DMS 273 treated with DMSO at 0.1 percent for 48 hours (cell line): ENCODE measurements around the gene GRIK1.

Experiments
- DNase-seq: peaks from one replicate; lab custom pipeline; 2025; lab: John Stamatoyannopoulos, UW

The GRIK1 gene

DNA sequence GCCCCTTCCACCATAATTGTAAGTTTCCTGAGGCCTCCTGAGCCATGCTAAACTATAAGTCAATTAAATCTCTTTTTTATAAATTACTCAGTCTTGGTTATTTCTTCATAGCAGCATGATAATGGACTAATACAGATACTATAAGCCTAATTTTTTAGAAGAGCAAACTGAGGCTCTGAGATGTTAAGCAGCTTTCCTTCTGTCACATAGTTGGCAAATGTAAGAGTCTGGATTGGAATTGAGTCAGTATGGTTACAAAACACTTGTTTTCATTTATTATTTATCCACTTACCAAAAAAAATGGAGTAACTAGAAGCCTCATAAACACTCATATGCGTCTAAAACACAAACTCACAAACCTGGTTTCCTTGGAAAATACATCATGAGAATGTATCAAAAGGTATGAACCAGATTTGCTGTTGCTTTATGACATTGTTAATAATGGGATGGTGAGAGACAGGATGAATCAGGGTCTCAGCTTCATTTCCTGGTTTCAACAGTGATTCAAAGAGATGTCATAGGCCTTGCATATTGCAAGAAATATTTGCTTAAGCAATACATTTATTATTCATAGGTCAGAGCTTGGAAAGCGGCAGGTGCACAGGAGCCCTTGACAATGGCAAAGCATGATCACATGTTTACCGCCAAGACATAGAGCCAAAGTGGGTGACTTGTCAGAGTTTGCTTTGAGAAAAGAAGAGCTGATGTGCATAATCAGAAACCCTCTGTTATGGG is 221.5 kb downstream of the GRIK1 start:
- DNase-seq, result no peak

DNA sequence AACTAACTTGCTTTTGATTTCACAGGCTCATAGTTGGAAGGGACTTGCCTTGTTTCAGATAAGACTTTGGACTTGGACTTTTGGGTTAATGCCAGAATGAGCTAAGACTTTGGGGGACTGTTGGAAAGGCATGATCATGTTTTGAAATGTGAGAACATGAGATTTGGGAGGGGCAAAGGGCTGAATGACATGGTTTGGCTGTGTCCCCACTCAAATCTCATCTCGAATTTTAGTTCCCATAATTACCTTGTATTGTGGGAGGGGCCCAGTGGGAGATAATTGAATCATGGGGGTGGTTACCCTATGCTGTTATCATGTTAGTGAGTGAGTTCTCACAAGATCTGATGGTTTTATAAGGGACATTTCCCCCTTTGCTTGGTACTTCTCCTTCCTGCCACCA is 222.1 kb downstream of the GRIK1 start:
- DNase-seq, result no peak

DNA sequence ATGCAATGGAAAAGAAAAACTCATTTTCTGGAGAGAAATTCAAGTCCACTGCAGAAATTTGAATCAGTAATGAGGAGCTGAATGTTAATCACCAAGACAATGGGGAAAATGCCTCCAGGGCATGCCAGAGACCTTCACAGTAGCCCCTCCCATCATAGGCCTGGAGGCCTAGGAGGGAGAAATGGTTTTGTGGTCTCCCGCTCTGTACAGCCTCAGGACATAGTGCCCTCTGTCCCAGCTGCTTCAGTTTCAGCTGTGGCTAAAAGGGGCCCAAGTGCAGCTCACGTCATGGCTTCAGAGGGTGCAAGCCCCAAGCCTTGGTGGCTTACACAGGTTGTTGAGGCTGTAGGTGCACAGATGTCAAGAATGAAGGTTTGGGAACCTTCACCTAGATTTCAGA is 223.0 kb downstream of the GRIK1 start:
- no peak for DNase-seq

DNA sequence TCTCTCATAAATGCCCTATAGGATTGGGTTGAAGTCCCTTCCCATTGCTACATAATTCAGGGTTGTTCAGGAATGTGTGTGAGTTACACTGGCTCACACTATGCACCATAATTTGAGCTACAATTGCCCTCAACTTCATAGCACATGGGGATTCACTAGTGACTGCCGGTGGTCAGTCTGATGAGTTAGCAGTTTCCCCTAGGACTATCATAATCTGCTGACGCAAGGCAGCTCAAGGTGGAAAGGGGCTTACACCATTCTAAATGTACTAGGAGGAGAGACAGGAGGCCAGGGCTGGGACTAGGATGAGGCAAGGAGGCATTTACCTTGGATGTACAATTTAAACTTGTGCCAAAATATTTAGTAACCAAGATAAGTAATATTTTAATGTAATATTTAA is 224.7 kb downstream of the GRIK1 start:
- DNase-seq, result no peak

DNA sequence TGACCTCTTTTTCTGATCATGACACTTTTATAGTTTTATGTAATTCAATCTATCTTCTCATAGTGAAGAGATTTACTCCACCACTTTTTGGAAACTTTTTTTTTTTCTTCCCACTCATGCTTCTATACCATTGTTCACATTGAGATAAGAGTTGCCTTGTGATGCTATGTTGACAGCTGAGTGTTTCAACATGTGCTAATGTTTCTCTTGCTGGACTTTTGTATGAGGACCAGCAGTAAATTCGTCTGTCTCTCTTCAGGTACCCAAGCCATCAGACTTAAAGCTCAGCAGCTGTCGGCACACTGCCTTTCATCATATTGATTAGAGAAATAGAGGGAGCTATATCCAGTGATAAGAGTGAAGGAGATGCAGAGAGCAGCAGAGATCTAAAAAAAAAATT is 227.0 kb downstream of the GRIK1 start:
- DNase-seq, result no peak

DNA sequence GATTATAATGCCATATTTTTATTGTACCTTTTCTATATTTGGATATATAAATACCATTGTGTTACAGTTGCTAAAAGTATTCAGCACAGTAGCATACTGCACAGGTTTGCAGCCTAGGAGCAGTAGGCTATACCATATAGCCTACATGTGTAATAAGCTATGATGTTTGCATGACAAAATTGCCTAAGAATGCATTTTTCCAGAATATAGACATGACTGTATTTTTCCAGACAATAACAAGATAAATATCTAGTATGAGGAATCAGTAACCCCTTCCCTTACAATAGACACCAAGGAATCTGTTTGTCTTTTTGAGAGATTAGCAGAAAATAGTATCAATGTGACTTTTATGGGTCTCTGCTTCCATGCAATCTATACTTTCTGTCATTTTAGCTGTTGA is 228.6 kb downstream of the GRIK1 start:
- DNase-seq, result no peak

DNA sequence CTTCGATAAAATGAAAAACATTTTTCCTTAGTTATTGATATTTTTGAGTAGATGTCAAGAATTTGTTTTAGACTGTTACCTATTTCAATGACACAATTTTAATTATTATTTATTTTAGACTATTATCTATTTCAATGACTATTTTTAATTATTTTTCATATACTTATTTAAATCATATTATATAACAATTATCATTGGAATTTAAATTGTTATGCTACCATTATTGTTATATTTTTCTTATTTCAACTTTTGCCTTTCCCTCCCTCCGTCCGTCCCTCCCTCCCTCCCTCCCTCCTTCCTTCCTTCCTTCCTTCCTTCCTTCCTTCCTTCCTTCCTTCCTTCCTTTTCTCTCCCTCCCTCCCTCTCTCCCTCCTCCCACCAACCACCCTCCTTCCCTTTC is 229.3 kb downstream of the GRIK1 start:
- no peak for DNase-seq

DNA sequence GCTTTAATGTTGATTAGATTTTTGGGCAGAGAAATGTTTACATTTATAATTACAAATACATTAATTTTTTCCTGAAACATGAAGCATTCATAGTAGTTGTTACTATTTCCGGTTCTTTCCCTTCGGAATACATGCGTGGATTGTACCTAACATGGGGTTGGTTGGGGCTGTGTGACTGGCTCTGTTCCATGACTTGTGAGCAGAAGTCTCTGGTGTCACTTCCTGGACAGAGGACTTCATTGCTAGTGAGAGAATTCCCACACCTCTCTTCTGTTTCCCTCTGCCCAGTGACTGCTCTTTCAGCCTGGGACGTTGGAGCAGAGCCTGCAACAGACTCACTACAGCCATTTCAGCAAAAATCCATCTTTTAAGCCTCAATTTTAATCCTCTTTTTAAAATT is 231.4 kb downstream of the GRIK1 start:
- DNase-seq, result no peak

DNA sequence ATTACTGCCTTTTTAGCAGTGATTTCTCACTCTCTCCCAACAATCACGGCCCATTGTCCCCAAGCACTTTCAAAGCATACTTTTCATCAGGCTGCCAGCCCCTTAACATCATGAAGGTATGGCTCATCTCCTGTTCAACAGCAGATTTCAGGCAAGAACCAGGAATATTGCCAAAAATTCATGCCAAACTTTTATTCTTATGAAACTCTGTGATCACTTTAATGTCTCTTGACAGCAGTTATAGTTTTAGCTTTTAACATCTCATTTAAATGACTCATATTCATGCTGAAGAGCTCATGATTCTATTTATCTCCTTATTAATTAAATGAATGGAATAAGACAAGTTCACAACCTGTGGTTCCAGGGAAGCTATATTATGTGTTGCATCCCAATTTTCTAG is 235.1 kb downstream of the GRIK1 start:
- no peak for DNase-seq

DNA sequence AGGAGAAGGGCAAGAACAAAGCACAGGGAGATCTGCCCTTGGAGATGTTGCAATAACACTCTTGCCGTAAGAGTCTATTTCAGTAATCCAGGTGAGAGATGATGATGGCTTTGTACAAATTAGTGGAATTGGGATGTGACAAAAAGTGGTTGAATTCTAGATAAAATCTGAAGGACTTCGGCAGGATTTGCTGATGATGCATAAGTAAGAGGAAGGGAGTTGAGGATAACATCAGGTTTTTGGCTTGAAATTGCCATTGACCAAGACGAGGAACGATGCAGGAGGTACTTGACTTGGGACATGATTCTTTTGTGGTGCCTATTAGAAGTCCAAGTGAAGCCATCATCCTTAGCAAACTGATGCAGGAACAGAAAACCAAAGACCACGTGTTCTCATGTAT is 238.1 kb downstream of the GRIK1 start:
- no peak for DNase-seq

DNA sequence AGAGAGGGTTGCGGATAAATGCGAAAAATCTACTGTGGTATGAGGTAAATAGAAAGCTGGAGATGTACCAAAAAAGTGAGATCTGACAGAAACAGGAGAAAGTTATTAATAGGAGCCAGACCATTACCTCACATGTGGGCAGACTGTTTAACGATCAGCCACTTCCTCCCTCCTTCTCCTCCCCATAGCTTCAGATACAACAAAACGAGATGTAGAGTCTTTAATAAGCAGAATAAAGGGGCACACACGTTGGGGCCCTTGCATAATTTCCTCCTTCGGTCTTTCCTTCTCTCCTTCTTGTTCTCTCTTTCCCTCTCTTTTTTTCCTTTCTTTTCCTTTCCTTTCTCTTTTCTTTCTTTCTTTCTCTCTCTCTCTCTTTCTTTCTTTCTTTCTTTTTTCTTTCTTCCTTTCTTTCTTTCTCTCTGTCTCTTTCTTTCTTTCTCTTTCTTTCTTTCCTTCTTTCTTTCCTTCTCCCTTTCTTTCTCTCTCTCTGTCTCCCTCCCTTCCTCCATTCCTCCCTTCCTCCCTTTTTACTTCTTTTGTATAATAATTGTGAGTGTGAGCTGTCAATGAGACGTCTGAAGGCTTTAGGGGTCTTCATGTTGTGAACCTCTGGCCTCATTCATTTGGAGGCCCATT is 242.1 kb downstream of the GRIK1 start:
- DNase-seq, result no peak

DNA sequence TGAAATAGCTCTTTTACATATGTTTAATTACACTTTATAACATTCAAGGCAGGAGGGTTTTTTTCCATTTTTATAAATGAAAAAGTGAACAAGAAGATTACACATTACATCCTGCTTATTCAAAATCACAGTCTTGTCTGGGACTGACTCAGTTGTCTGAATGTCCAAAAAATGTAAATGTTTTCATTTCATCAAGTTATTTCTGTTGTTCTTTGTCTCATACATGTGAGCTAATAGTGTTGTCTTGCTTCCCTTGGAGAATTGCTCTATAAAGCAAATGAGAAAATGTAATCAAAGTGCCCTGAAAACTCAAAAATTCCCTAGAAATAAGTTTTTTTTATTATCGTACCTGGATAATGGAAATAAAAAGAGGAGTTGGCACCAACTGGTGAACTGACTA is 242.9 kb downstream of the GRIK1 start:
- no peak for DNase-seq

DNA sequence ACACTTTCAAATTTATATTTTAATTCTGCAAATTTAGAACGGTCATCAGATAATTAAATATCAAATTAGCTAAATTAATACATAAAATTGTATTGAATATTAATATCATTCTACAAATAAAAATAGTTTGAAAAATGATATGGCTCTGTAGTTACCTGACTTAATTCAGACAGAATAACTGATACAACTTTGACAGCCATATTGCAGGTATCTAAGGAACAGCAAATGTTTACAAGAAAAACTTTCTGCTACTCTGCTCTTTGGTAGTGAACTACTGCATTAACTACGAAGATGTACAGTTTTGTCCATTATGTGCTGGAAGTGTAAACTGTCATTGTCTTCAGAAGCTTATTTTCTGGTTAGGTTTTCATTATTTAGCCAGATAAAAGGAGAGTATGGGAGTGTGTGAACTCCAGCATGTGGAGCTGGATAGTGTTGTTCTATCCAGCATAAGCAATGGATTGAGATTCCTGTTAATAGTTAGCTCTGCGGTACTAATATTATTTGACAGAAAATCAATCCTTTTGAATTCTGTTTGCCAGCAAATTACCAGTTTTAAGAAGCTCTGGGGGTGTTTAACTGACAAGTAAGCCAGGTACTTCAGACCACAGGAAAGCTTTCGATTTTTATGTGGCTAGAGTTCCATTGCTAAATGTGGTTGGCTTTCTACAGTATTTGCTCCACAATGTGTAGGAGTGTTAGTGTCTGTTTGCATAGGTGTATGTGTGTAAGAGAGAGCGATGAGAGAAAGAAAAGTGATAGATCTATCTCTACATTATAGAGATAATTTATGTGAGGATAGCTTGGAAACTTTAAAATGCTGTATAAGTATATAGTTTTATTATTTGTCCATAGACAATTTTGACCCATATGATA is 247.9 kb downstream of the GRIK1 start:
- DNase-seq, result no peak

DNA sequence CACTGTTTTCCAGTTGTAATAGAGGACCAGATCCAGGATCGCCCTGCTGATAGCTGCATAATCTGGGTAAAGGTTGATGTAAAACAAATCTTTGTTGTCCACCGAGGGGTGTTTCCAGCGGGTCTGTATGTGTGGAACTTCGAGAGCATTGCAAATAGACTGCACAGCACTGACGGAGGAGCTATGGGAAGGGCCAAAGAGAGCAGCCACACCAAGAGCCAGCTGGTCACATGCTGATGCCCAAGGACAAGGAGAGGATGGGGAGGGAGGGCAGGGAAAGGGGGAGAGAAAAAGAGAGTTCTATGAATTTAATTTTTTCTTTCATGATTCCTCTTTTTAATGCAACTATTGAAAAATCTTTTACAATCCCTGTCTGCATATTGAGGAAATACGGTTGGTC is 250.0 kb downstream of the GRIK1 start:
- DNase-seq, result no peak

DNA sequence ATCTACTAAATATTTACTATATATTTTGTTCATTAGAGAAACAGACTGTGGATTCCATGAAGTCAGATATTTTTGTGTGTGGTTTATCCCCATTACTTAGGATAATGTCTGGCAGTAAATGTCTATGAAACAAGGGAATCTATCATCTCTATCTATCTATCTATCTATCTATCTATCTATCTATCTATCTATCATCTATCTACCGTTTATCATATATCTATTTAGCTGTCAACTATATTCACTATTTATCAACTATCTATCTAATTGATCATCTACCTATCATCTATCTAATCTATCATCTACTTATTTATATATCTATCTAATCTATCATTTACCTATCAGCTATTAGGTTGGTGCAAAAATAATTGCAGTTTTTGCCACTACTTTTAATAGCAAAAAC is 255.7 kb downstream of the GRIK1 start:
- DNase-seq, result no peak

DNA sequence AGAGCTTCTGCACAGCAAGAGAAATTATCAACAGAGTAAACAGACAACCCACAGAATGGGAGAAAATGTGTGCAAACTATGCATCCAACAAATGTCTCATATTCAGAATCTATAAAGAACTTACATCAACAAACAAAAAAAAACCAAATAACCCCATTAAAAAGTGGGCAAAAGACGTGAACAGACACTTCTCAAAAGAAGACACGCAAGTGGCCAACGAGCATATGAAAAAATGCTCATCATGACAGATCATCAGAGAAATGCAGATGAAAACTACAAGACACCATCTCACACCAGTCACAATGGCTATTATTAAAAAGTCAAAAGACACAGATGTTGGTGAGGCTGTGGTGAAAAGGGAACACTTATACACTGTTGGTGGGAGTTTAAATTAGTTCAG is 257.0 kb downstream of the GRIK1 start:
- no peak for DNase-seq

DNA sequence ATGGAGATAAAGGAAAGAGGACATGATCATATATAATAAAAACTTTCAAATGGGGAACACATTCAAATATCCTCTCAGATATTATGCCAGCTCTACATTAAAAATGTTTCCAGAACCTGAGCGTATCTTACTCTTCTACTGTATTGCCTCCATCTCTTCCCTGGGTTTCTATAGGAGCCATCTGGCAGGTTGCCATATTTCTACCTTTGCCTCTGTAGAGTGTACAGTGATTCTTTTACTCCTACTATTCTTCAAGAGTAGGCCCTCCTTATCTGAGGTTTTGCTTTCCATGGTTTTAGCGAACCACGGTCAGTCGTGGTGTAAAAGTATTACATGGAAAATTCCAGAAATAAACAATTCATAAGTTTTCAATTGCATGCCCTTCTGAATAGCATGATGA is 259.5 kb downstream of the GRIK1 start:
- no peak for DNase-seq

DNA sequence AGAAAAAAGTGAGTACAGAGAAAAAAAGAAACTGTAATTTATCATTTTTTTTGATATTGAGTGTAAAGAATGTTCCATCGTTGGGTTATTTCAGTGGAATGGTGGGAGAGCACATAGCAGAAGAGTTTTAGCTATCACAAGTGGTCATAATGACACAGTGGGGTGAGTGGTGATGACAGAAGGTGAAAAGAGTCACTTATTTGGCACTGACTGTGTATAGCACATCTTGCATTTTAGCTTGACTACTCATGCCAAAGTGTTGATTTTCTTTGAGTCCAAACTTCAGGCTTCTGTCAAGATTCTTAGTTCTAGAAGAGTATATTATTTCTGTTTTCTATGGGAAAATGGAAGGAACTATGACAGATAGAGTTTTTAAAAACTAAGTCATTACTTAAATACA is 261.2 kb downstream of the GRIK1 start:
- no peak for DNase-seq

DNA sequence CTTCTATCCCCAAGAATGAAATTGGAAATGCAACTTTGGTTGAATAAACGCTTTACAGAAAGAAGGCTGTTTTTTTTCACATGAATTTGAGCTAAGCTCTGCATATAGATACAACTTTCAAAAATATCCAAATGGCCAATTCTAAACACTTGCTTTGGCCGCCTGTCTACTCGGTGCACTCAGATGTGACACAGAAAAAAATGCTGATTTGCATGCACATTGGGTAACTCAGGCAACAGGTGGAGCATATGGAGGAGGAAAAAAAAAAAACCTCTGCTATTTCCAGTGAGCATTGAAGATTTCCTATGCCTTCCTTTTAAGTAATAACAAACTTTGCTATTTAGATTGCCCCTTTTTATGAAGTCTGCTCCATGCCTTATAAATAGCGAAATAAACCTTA is 262.5 kb downstream of the GRIK1 start:
- DNase-seq, result no peak

DNA sequence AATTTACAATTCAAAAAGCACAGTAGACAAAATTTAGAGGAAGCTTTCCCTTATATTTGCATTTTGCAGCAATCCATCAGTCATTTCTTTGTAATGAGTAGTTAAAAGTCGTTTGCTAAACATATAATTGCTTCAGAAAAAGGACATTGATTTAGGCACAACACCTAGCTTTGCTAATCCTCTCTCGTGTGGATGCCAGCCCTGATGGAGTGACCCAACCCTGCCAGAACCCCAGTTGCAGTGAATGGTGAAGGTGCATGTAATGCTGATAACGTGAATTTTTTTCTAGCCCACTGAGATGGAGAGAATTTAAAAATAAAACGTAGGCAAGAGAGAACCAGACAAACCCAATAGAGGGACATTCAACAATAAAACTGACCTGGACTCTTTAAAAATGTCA is 263.4 kb downstream of the GRIK1 start:
- DNase-seq, result no peak

DNA sequence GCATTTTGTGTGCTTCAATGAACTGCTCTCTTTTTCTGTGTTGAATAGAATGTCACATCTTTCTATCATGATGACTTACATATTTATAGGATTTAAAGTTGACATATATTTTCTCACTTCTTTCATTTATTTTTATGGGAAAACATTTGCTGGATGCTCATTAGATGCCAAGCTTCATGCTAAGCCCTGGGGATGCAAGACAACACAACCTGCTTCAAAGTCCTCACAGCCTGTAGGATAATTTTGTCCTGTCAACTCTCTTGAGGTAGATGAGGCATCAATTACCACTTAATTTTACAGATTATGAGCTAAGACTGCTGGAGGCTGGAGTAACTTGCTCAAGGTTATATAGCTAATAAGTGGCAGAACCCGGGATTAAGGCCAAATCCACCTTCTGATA is 264.3 kb downstream of the GRIK1 start:
- no peak for DNase-seq

DNA sequence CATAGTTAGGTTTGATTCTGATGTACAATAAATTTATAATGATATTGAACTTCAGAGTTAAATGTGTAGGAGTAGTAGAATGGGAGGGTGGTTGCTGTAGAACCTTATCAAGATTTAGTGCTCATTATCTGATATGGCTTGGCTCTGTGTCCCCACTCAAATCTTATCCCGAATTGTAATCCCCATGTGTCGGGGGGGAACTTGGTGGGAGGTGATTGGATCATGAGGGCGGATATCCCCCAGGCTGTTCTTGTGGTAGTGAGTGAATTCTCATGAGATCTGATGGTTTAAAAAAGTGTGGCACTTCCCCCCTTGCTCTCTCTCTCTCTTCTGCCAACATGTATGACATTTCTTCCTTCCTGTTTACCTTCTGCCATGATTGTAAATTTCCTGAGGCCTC is 265.5 kb downstream of the GRIK1 start:
- no peak for DNase-seq

DNA sequence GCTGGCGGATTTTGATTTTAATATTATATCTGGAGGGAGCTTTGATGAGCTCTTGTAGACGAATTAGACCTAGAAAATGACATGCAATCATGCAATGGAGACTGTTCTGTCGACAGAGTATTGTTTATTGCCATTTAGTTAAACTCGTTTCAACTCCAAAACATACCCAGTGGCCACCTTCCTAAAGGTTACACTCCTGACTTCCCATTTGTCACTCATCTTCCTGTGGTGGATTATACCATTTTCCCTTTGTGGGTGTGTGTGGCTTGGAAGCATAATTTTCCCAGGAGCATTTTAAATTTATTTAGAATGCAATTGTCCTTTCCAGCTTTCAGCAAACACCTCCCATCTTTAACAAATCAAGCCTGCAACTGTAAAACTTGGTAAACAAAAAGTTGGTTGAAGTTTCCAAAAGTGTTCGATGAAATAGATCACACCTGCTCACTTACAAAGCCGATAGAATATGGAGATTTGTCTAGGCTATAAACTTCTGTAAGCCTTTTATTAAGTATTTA is 266.6 kb downstream of the GRIK1 start:
- no peak for DNase-seq
